Liver (tissue), 3 donors: Measurements from ENCODE around the gene CGNL1.

Experiments
- EGR1 ChIP-seq, 2 donors: IDR thresholded peaks; 2 replicates each; pipeline ENCODE4 v1.6.1; 2016 to 2018; ENCODE audit warnings: antibody characterized with exemption in 2 of 2, low read depth in 2 of 2
- FOXA2 ChIP-seq: IDR thresholded peaks from 2 replicates; pipeline ENCODE4 v1.6.1; 2016; ENCODE audit warnings: antibody characterized with exemption
- GABPA ChIP-seq, 2 donors: IDR thresholded peaks in 1 of 2; conservative IDR thresholded peaks in 1 of 2; 2 replicates each; pipeline ENCODE4 v1.6.1; 2016; ENCODE audit warnings: antibody characterized with exemption in 2 of 2, mild to moderate bottlenecking in 1 of 2, moderate library complexity in 1 of 2
- JUND ChIP-seq, 2 donors: IDR thresholded peaks; 2 replicates each; pipeline ENCODE4 v1.6.1; 2016; ENCODE audit warnings: antibody characterized with exemption in 2 of 2
- RAD21 ChIP-seq, 2 donors: IDR thresholded peaks; 2 replicates each; pipeline ENCODE4 v1.6.1; 2016; ENCODE audit warnings: antibody characterized with exemption in 2 of 2, mild to moderate bottlenecking in 2 of 2
- SP1 ChIP-seq: IDR thresholded peaks from 2 replicates; pipeline ENCODE4 v1.6.1; 2018; ENCODE audit warnings: antibody characterized with exemption, mild to moderate bottlenecking
- TAF1 ChIP-seq: conservative IDR thresholded peaks from 2 replicates; pipeline ENCODE4 v1.6.1; 2016; ENCODE audit warnings: antibody characterized with exemption, mild to moderate bottlenecking
- YY1 ChIP-seq: IDR thresholded peaks from 2 replicates; pipeline ENCODE4 v1.6.1; 2016; ENCODE audit warnings: antibody characterized with exemption, mild to moderate bottlenecking
- TF ChIP-seq, protein P1 (sequence below): IDR thresholded peaks from 2 replicates; pipeline ENCODE4 v1.6.1; 2016; ENCODE audit warnings: antibody characterized with exemption
- TF ChIP-seq, protein P2 (sequence below): fragments of 150-350 bp; IDR thresholded peaks from 2 replicates; pipeline ENCODE4 v1.5.1; 2017; ENCODE audit warnings: improper control_type of control experiment, low read depth, low read length; ENCODE audit not compliant: missing input control
- TF ChIP-seq, protein P3 (sequence below): IDR thresholded peaks from 2 replicates; pipeline ENCODE4 v1.6.1; 2016; ENCODE audit warnings: antibody characterized with exemption, mild to moderate bottlenecking
- donor health status: healthy.
- donor health status: healthy.

DNA sequence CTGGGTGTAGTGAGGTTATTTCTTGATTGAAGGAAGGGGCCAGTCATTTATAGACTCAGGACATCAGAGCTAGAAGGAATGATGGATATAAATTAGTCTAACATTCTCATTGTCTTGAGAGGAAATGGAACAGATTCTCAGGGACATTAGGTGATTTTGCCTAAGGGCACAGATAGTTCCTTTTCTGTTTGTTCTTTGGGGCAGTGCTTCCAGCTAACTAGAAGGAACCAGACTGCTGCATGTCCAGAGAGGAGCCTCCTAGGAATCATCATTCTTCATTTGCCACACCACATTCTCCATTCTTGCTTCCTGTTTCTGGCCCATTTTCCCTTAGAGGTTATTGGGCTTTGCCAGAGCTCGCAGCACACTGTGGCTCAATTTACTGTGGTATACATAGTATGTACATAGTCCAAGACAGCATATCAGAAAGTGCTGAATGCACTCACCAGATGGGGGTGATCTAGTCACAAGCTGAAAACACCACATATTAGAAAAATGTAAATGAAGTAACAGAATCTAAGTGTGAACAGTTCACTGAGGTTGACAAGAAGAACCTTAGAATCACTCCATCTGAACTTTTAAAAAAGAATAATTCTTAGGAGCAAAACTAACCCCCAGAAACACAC is 152.7 kb downstream of the CGNL1 start:
- TF ChIP-seq TAF1 (no peak), YY1 (no peak), FOXA2 (no peak), RAD21 (IDR thresholded peaks at IDR 0.05) (no peak), SP1 (no peak), GABPA (IDR thresholded peaks at IDR 0.05 in 1 of 2, conservative IDR thresholded peaks at IDR 0.05 in 1 of 2) (no peak), EGR1 (IDR thresholded peaks at IDR 0.05; ENCODE audit: low read depth in 2 of 2) (no peak), JUND (IDR thresholded peaks at IDR 0.05) (no peak)
- TF ChIP-seq, protein P1, sequence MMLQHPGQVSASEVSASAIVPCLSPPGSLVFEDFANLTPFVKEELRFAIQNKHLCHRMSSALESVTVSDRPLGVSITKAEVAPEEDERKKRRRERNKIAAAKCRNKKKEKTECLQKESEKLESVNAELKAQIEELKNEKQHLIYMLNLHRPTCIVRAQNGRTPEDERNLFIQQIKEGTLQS, result no peak
- TF ChIP-seq, protein P2, sequence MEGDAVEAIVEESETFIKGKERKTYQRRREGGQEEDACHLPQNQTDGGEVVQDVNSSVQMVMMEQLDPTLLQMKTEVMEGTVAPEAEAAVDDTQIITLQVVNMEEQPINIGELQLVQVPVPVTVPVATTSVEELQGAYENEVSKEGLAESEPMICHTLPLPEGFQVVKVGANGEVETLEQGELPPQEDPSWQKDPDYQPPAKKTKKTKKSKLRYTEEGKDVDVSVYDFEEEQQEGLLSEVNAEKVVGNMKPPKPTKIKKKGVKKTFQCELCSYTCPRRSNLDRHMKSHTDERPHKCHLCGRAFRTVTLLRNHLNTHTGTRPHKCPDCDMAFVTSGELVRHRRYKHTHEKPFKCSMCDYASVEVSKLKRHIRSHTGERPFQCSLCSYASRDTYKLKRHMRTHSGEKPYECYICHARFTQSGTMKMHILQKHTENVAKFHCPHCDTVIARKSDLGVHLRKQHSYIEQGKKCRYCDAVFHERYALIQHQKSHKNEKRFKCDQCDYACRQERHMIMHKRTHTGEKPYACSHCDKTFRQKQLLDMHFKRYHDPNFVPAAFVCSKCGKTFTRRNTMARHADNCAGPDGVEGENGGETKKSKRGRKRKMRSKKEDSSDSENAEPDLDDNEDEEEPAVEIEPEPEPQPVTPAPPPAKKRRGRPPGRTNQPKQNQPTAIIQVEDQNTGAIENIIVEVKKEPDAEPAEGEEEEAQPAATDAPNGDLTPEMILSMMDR, result no peak
- TF ChIP-seq, protein P3, sequence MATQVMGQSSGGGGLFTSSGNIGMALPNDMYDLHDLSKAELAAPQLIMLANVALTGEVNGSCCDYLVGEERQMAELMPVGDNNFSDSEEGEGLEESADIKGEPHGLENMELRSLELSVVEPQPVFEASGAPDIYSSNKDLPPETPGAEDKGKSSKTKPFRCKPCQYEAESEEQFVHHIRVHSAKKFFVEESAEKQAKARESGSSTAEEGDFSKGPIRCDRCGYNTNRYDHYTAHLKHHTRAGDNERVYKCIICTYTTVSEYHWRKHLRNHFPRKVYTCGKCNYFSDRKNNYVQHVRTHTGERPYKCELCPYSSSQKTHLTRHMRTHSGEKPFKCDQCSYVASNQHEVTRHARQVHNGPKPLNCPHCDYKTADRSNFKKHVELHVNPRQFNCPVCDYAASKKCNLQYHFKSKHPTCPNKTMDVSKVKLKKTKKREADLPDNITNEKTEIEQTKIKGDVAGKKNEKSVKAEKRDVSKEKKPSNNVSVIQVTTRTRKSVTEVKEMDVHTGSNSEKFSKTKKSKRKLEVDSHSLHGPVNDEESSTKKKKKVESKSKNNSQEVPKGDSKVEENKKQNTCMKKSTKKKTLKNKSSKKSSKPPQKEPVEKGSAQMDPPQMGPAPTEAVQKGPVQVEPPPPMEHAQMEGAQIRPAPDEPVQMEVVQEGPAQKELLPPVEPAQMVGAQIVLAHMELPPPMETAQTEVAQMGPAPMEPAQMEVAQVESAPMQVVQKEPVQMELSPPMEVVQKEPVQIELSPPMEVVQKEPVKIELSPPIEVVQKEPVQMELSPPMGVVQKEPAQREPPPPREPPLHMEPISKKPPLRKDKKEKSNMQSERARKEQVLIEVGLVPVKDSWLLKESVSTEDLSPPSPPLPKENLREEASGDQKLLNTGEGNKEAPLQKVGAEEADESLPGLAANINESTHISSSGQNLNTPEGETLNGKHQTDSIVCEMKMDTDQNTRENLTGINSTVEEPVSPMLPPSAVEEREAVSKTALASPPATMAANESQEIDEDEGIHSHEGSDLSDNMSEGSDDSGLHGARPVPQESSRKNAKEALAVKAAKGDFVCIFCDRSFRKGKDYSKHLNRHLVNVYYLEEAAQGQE, result no peak
